ENCODE measurements around the gene RCAN3.
A peak's percentile ranks its signal among the peaks of the same experiment; 100 is the strongest.
"Not testable (repeated sequence)": the region's sequence is repeated elsewhere in the genome, so short reads cannot be mapped to it uniquely, and the experiment has no call there.

RCAN3 gene

DNA sequence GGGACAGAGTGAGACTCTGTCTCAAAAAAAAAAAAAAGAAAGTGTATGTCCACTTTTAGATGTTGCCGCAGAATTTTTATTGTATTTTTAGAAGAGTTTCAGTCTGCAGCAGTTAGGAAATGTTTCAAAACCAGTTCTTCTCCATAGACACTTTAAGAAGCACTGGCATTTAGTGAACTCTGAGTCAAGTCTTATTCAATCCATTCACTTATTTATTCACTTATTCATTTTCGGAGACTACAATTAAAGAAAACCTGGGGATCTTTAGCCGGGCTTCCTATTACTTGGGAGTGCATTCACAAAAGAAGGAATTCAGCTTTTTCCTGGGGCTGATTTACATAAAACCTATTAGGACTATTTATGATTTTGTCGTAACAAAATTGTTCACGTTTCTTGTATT lies 12.3 kb downstream of the RCAN3 start:
- no peak for DNase-seq

DNA sequence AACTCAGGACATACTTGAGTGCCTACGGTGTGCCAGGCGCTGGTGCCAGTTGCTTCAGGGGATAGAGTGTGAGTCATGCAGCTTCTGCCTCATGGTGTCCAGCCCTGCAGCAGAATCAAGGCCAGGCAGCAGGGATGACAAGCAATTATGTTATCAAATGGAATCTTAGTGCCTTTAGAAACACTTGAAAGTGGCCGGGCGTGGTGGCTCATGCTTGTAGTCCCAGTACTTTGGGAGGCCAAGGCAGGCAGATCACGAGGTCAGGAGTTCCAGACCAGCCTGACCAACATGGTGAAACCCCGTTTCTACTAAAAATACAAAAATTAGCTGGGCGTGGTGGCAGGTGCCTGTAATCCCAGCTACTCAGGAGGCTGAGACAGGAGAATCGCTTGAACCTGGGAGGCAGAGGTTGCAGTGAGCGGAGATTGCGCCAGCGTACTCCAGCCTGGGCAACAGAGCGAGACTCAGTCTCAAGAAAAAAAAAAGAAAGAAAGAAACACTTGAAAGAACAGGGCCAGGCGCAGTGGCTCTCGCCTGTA lies 13.1 kb downstream of the RCAN3 start:
- not testable (repeated sequence) for DNase-seq

DNA sequence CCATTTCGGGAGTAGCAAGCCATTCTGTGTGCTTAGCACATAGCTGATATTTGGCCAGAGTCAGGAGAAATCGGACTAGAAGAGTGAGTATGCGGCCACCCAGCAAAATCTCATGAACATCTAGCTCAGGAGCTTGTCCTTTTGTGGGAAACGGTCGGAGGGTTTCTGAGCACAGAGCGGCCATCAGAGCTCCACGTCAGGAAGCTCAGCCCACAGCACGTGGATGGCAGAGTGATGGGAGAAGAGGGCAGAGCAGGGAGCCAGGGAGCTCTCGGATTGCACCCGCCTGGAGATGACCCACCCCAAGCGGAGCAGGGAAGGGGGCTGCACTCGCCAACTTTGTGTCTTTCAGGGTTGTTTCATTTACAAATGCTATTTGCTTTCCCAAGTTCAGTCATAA lies 13.9 kb downstream of the RCAN3 start:
- no peak for DNase-seq

DNA sequence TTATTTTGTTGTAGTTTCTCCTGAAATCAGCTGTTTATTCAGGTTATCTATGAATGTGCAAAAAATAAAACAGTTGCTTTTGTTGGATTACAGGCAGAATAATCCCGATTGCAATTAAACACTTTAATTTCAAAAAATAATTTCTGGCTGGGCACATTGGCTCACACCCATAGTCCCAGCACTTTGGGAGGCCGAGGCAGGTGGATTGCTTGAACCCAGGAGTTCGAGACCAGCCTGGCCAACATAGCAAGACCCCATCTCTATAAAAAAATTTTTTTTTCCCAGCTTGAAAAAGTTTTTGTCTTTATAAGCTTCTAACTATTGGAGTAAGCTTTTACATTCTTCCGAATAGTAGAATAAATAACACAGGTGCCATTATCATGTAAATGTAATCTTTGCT lies 15.3 kb downstream of the RCAN3 start:
- no peak for DNase-seq

DNA sequence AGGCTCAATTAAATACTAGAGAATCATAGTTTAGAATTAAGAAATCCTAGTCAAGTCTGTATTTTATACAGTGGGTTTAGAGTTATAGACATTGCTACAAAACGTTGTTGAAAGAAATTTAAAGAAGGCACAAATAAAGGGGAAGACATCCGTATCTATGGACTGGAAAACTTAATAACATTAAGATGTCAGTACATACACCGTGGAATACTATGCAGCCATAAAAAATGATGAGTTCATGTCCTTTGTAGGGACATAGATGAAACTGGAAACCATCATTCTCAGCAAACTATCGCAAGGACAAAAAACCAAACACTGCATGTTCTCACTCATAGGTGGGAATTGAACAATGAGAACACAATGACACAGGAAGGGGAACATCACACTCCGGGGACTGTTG lies 17.6 kb downstream of the RCAN3 start:
- DNase-seq = not testable (repeated sequence)

DNA sequence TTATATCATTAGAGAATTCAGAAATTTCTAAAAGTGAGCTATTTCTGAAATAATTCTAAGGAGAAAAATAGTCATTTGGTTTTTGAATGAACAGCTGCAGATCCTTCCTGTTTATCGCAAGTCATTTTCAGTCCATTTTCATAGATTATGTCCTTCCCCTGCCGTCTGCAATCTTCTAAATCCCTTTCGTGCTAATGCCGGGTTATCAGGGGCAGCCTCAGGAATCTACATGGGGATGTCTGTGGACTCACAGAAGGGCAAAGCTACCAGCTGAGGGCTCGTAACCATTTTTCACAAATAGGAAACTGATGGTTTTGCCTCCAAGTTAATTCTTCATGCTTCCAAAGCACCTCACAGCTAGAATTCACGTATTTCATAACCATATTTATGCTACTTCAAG lies 23.0 kb downstream of the RCAN3 start:
- DNase-seq = no peak

DNA sequence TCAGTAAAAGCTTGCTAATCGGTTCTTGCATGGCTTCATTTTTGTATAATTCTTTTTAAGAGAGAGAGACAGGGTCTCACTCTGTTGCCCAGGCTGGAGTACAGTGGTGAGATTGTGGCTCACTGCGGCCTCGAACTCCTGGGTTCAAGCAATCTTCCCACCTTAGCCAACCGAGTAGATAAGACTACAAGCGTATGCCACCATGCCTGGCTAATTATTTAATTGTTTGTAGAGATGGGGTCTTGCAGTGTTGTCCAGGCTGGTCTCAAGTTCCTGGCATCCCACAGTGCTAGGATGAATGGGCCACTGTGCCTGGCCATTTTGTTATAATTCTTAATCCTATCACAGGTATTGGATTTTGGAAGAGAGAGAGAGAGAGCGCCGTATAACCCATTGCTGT lies 23.4 kb downstream of the RCAN3 start:
- no peak for DNase-seq

DNA sequence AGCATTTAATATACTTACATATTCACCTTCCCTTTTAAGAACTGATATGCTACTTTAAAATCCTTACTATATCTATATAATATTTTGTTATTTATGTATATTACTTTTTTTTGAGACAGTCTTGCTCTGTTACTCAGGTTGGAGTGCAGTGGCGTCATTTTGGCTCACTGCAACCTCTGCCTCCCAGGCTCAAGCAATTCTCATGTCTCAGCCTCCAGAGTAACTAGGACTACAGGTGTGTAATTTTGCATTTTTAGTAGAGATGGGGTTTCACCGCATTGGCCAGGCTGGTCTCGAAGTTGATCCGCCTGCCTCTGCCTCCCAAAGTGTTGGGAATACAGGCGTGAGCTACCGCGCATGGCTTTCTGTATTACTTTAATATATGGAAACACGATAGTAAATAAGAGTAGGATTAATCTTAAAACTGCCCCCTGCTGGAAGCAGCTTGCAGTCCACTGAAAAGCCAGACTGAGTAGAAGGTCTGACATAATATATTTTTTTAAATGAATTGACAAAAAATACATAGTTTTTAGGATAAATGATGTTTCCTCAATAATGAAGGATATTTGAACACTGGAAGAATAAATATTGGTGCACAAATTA lies 24.4 kb downstream of the RCAN3 start:
- DNase-seq = no peak

DNA sequence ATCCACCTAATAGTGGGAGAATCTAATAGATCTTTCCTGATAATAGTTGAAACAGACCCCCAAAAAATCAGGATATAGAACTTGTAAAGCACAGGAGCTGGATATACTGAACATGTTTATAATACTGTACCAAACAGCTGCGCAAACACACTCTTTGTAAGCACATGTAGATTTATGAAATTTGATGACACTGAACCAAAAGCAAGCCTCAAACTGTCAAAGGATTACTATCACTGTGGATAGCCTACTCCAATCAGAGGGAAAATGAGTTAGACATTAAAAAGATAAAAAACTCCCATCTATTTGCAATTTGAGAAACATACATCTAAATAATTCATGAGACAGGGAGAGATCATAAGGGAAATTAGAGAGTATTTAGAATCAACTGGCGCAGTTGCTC lies 26.1 kb downstream of the RCAN3 start:
- DNase-seq = no peak

DNA sequence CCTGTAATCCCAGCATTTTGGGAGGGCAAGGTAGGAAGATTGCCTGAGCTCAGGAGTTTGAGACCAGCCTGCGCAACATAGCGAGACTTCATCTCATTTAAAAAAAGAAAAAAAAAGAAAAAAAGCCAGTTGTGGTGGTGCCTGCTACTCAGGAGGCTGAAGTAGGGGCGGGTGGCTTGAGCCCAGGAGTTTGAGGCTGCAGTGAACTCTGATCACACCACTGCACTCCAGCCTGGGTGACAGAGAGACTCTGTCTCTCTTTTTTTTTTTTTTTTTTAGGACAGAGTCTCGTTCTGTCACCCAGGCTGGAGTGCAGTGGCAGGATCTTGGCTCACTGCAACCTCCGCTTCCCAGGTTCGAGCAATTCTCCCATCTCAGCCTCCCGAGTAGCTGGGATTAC lies 26.7 kb downstream of the RCAN3 start:
- DNase-seq = not testable (repeated sequence)

DNA sequence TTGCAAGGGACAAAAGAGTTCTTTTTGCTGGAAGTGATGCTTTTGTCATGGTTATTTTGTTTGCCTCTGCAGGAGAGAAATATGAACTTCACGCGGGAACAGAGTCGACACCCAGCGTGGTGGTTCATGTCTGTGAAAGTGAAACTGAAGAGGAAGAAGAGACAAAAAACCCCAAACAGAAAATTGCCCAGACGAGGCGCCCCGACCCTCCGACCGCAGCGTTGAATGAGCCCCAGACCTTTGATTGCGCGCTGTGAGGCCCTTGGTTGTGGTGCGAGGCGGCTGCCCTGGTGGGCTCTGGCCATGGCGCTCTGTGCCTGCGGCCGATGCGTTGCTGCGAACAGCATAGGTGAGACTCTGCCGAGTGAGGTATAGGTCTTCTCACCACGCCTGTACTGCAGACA lies 32.4 kb downstream of the RCAN3 start:
- peak; percentile 74 for DNase-seq

DNA sequence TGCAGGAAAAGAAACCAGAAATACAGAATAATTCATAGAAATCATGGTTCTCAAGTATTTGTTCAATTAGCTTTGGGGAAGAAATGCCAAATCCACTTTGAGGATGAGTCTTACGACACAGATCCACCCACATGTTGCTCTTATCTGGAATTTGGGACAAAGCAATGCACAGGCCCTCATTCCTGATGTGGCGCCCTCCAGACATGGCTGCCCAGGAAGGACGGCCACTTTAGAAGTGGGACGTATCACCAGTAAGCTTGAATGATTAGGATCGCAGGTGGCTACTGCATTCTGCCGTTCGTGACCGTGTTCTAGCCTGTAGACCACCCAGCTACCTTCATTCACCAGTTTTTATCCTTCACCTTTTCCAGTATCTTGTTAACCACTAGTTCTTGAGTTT lies 33.1 kb downstream of the RCAN3 start:
- no peak for DNase-seq

DNA sequence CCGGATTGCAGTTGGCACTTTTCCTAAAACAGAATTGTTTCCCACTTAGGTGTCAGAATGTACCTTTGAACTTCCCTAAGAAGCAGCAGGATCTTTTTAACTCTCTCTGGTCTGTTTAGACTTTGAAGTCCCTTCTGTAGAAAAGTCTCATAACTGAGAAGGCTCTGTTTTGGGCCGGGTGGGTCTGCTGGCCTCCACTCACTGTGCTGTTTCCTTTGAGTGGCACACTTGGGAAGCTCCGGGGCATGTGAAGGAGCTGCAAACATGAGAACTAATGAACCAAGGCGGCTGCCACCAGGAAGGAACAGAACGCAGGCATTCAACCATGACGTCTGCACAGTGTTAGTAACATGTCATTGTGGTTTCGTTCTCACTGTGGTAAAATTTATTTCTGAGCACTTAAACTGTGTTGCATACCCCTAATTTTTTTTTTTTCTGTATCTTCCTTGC lies 33.8 kb downstream of the RCAN3 start:
- peak; percentile 75 for DNase-seq

DNA sequence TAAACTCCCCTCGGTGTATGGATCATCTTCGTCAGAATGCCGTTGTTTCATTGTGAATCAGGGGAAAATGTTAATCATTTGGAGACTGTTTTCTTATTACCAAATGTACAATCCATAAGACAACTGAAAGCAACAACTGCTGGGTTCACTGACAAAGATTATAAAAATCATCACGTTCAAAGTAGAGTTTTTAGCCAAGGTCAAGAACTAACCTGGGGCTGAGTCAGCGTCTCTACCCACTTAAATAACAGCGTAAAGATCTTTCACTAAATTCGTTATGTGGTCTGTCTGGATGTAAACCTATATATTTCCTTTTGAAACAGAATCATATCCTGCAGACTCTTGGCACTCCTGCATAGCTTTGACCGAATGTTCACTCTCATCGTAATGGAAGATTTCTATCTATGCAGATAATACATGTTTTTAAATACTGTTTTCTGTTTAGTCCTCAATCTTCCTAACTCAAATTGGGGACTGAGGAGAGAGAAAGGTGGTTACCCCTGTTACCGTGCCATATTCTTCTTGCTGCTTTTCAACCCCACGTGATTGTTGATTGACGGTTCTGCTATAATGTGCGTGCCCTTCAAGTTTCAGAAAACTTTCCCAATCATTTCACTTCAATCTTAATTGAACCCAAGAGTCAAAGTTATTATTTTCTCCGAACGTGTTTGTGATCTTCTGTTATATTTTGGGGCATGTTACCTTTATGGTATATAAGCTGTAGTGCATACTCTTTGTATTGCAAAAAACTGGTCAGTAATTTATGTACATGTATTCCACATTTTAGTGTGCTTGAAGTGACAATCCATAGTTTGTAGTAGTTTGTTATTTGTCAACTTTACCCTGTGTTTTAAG lies 37.6 kb downstream of the RCAN3 start:
- peak; percentile 51 for DNase-seq

DNA sequence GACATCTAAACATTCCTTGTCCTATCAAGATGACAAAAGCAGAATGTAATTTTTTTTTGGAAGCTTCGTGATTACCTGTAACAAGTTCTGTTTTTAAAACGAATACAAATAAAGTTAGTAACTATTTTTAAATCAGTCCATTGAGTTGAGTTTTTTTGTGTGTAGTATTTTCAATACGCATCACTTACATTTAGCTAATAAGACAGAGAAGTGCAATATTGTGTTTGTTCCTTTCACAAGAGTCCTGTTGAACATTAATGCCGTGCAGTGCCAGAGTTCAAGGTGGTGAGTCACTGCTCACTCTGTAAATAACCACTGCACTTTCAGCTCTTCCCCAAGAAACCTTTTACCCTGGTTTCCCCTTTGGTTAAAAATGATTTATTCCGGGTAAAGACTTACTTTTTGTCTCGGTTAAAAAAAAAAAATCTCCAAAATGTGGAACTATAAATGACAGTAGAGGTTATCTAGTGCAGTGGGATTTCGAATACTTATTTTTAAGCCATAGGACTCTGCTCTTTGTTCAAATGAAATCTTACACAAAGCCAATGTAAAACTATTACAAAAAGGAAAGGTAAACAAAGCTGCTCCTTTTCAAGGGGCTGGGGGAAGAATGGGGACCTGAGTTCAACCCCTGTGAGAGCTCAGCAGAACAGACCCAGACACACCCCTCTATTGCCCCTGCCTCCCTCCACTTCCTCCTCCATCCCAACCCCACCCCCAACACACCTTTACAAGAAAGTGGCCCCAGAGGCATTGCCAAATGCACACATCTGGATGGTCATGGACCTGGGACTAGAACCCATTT lies 38.5 kb downstream of the RCAN3 start:
- DNase-seq = peak; percentile 39

DNA sequence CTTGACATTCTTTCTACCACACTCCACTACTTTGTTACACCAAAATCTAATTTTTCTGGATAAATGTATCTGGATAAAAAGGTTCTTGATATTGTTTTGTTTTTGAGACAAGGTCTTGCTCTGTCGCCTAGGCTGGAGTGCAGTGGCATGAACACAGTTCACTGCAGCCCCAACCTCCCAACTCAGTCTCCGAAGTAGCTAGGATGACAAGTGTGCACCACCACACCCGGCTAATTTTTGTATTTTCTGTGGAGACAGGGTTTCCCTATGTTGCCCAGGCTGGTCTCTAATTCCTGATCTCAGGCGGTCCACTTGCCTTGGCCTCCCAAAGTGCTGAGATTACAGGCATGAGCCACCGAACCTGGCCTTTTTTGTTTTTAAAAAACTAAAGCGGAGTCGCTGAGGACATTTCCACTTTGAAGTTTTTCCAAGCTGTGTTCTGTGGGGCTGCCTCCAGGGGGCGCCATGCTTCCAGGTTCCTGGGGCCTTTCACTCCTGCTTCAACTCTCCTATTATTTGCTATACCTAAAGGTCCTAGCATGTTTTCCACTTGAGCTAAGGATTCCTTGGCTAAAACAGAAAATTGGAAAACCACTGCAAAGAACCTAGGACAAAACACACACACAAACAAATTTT lies 39.2 kb downstream of the RCAN3 start:
- DNase-seq = peak; percentile 32

DNA sequence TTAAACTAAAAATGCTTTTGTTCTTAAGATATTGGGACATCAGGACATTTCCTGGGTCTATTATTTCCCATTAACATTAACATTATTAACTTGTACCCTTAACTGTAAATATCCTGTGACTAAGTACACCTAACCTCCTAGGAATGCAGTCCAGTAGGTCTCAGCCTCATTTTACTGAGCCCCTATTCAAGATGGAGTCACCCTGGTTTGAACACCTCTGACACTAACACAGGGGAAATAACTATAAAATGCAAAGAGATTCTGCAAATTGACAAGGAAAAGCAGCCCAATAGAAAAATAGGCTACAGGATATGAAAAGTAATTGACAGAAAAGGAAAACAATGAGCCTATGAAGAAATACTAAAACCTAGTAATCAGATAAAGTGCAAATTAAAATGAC lies 41.6 kb downstream of the RCAN3 start:
- DNase-seq = no peak

DNA sequence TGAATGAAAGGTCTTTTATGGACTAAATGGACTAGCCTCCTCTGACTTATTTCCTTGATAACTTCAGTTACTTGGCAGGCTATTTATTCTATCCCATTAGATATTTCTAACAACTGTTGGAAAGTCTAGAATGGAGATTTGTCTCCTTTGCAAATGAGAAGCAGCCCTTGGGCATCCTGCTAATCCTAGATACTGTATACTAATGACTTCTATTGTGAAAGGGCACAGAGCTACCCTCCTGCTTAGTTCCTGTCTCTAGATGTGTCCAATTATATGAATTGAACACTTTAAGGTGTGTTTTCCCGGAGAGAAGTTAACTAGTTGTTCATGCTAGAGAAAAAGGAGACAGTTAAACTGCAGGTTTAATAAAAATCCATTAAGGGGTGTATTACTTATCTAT lies 43.0 kb downstream of the RCAN3 start:
- no peak for DNase-seq

DNA sequence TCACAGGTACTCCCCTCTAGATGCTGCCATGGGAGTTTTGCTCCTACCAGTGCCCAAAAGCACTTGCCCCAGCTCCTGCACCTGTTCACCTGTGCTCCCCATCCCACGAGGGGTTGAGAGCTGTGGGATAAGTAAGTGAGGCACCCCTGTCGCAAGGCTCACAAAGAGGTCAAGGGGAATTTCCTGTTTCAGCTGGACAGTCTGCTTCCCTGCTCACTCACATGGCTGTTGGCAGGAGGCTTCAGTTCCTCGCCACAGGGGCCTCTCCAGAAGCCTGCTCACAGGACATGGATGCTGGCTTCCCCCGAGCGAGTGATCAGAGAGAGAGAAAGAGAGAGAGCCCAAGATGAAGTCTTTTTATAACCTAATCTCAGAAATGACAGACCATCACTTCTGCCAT lies 44.6 kb downstream of the RCAN3 start:
- no peak for DNase-seq

DNA sequence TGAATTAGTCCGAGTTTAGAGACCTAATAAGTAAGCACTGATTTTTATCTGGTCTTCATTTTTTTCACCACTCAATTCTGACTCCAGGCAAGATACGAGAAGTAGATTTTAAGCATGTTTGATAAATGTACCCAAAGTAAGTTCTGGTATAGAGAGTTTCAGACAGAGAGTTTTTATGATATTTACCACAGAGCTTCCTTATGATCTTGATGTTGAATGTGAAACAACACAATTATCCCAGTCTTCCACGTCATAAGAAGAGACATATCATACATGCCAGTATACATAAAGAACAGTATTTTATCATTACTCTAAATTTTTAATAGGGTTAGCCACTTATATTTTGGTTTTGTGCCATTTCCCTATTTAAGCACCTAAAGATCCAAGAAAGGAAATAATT lies 45.4 kb downstream of the RCAN3 start:
- no peak for DNase-seq

DNA sequence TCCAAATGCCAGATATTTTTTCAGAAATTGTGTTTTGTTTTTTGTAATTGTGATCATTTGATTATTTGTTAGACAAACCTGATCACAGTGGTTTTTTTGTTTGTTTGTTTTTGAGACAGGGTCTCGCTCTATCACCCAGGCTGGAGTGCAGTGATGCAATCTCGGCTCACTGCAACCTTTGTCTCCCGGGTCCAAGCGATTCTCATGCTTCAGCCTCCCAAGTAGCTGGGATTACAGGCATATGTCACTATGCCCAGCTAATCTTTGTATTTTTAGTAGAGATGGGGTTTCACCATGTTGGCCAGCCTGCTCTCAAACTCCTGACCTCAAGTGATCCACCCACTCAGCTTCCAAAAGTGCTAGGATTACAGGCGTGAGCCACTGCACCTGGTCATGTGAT lies 46.6 kb downstream of the RCAN3 start:
- not testable (repeated sequence) for DNase-seq

DNA sequence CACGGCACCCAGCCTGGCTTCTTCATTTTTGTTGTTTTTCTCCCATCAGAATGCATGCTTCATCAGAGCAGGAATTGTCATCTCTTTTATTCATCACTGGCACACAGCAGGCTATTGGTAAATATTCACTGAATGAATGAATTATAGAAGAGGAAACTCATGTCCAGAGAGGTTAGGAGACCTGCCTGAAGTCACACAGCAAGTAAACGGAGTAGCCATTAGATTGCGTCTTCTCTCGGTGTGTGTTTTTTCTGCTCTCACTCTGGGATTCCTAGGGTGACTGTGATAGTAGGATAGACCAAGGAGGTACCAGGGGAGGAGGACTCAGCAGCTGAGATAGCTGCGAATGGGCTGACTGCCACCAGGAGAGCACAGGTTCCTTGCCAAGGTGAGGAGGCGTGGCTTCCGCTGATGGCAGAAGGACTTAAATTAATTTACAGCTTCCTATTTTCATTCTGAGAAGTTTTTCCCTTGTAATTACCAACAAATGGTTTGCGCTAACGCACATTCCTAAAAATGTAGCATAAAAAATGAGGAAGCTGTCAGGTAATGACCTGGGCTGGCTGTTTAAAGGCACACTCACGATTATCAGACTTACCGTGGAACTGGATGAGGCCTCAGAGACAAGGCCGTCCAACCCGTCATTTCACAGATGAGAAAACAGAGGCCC lies 48.8 kb downstream of the RCAN3 start:
- no peak for DNase-seq

Measured in stimulated activated CD4-positive, alpha-beta T cell treated with anti-CD3 and anti-CD28 coated beads, Interleukin-1b, Interleukin-23, amount 100 ng/mL, for 48 hours (primary cell).